Renal cortical epithelial cell (primary cell): Measurements from ENCODE around the gene CORO1C. TPM values are rescaled to one million over a fixed set of nuclear protein-coding genes. Genes with fewer than 3 reads are reported as not detected.
A peak's percentile ranks its signal among the peaks of the same experiment; 100 is the strongest.
"Not testable (repeated sequence)": the region's sequence is repeated elsewhere in the genome, so short reads cannot be mapped to it uniquely, and the experiment has no call there.

Experiments used
- DNase-seq: peaks from one replicate; pipeline ENCODE4 v3.0.0-alpha.2; 2011; ENCODE audit warnings: low read depth
- total RNA-seq: library from RNA; depleted of rRNA; stranded (reverse); fragments of >200 nt; gene quantifications from 2 replicates; pipeline ENCODE4 v1.2.3, GENCODE V29; 2014

CORO1C gene
- total RNA-seq, 1 donor from 2014 or later, result 235 TPM

- DNase-seq, result no peak
These were observed 95.9 kb downstream of the CORO1C start for GRCh38 chr12:108635201-108635996.

DNA sequence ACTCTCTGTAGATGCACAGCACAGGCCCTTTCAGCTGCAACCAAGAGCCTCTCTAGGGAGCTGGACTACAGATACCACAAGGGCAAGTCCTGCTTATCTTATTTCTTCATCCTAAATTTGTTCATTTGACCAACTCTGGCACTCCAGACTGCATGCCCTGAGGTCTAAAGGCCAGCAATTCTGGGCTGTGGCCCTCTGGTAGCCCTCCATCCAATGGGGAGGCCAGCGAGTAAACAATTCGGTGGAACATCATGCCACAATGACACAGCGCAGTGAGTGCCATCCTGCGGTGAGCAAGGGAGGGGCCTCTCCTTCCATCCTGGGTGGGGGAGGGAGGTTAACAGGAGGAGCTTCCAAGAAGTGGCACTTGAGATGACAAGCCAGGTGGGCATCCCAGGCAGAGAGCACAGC lies 97.0 kb downstream of the CORO1C start:
- DNase-seq, result no peak

- no peak for DNase-seq
These were observed 97.6 kb downstream of the CORO1C start, which contains the start of gene SELPLG for GRCh38 chr12:108633534-108634248. SELPLG (minus strand) TSS chr12:108633894; CDS start chr12:108624307, 9,587 bp downstream.

DNA sequence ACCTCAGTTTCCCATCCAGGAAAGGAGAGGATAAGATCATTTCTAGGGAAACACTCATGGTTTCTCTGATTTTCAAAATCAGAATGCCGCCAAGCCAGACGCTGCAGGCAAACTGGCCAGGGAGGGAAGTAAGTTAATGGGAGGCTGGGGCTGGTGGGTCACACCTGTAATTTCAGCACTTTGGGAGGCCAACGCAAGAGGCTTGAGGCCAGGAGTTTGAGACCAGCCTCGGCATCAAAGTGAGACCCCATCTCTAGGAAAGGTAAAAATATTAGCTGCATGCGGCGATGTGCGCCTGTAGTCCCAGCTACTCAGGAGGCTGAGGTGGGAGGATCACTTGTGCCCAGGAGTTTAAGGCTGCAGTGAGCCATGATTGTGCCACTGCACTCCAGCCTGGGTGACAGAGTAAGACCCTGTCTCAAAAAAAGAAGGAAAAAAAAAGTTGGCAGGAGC lies 98.2 kb downstream of the CORO1C start:
- no peak for DNase-seq

DNA sequence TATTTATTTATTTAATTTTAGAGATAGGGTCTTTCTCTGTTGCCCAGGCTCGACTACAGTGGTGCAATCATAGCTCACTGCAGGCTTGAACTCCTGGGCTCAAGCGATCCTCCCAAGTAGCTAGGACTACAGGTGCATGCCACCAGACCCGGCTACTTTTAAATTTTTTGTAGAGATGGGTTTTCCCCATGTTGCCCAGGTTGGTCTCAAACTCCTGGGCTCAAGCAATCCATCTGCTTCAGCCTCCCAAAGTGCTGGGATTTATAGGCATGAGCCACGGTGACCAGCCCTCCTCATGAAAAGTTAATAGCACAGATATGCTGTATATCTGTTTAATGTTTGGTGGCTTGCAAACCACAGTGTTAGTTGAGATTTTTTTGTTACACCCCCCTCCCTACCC lies 100.1 kb downstream of the CORO1C start:
- DNase-seq, result not testable (repeated sequence)

DNA sequence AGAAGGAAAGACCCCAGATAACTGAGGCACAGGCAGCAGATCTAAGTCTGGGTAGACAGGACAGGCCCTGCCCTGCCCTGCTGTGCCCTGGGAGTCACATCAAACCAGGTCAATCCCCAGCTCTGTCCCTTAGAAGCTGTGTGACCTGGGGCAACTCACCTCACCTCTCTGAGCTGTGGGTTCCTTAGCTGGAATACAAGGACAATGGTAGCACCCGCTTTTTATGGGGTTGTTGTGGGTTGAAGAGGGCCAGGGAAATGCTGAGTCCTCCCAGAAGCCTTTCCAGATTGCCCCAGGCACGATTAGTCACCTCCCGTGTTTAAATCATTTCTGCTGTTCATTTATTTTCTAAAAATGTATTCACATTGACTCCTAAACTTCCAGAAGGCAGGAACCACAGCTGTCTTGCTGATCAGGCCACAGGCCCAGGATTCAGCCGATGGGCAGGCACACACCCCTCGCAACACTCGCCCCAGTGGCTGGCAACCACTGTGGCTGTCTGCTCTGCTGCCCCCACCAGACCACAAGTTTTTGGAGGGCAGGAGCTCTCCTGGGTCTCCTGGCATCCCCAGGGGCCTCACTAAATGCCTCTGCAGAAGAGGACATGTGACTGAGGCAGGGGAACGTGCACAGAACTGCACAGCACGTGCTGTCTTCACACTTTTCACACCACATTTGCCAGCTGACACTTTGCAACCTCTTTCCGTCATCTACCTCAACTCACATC lies 100.7 kb downstream of the CORO1C start:
- DNase-seq, result peak; percentile 57

DNA sequence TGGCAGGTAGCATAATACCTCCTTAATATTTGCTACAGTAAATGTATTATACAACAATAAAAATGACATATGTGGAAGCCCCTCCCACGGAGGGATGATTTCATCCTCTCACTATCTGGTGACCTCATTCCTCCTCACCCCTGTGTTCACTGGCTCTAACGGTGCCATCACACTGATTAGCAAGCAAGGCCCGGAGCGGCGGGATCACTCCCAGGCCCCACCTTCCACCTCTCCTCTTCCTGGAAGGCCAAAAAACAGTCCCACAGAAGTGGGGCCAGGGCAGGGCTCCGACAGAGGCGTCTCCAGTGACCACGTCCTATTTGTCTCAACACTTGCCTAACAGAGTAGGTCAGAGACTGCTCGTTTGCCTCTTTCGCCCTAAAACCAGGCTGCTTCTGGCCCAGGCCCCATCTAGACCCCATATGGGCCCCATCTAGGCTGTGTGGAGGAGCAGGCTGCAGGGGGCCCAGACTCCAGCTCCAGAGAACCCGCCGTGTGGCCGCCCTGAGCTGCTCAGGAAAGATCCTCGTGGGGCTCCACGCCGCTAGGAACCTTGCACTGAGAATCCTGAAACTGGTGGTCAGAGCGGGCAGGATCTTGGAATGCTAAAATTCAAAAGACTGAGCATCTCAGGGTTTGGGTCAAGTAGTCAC lies 101.4 kb downstream of the CORO1C start:
- peak; percentile 58 for DNase-seq

GRCh38 chr12:108629151-108629550 lies 102.2 kb downstream of the CORO1C start:
- no peak for DNase-seq

DNA sequence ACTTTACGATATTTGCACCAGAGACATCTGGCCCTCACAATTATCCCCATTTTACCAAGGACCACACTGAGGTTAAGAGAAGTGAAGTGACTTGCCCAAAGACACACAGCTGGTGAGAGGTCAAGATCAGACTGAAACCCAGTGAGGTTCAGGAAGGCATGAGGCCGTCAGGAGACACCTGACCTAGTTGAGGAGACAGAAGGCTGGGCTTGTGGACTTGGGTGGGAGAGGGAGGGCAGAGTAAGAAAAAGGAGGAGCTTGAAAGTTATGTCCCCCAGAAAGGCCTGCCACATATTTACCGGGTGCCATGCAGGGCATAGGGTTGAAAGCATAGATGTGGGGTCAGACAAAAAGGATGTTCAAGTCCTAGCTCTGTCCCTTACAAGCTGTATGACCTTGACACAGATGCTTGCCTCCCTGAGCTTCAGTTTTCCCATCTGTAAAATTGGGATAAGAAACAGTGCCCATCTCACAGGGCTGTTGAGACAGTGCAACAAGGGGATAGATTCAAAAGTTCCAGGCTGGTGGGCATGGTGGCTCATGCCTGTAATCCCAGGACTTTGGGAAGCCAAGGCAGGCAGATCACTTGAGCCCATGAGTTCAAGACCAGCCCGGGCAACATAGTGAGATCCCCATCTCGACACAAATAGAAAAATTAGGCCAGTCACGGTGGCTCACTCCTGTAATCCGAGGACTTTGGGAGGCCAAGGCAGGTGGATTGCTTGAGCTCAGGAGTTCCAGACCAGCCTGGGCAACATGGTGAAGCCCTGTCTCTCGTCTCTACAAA lies 104.0 kb downstream of the CORO1C start:
- DNase-seq, result no peak

- DNase-seq, result no peak
These were observed 106.1 kb downstream of the CORO1C start for GRCh38 chr12:108625228-108625627.

DNA sequence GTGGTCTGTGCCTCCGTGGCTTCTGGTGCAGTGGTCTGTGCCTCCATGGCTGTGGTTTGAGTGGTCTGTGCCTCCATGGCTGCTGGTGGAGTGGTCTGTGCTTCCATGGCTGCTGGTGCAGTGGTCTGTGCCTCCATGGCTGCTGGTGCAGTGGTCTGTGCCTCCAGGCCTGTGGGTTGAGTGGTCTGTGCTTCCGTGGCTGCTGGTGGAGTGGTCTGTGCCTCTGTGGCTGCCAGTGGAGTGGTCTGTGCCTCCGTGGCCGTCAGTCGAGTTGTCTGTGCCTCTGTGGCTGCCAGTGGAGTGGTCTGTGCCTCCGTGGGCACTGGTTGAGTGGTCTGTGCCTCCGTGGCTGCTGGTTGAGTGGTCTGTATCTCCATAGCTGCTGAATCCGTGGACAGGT lies 107.7 kb downstream of the CORO1C start:
- DNase-seq, result no peak

DNA sequence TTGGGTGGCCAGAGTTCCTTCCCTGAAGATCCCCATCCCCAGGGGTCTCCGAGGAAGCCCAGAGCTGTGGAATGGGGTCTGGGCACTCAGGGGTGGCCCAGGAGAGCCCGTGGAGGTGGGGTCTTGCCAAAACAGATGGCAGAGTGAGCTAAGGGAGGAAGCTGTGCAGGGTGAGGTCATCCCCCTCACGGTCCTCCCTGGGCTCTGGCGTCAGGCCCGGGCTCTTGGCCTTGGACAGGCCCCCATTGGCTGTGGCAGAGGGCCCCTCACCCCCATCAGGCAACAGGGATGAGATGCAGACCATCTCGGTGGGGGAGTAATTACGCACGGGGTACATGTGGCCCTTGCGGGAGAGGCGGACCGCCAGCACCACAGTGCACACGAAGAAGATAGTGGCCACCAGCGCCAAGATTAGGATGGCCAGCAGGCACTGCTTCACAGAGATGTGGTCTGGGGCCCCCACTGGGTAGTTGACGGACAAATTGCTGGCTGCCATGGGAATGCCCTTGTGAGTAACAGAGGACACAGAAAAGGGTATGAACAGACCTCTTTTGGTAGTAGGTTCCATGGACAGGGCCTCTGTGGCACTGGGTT lies 108.3 kb downstream of the CORO1C start:
- DNase-seq, result no peak

GRCh38 chr12:108622421-108622820 lies 108.9 kb downstream of the CORO1C start:
- peak; percentile 69 for DNase-seq

DNA sequence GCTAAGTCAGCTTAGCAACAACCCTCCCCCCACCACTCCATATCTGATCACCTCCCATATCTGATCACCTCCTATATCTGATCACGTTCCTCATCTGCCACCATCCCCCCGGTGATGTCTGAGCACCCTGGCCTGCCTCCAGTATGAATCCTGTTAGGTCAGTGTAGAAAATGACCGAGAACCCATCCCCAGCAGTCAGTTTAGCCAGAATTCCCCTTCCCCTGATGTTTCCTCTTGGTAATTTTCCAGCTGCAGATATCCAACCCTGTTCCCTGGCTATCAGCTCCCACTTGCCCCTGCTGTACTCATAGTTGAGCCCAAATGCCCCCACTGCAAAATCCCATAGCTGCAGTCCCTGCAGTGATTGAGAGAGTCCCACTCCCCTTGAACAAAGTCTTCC lies 110.2 kb downstream of the CORO1C start:
- no peak for DNase-seq

- peak; percentile 74 for DNase-seq
These were observed 111.0 kb downstream of the CORO1C start for GRCh38 chr12:108620236-108620879.

GRCh38 chr12:108619369-108620160 lies 111.8 kb downstream of the CORO1C start:
- DNase-seq, result no peak

- not testable (repeated sequence) for DNase-seq
These were observed 112.4 kb downstream of the CORO1C start for GRCh38 chr12:108618953-108619274.

DNA sequence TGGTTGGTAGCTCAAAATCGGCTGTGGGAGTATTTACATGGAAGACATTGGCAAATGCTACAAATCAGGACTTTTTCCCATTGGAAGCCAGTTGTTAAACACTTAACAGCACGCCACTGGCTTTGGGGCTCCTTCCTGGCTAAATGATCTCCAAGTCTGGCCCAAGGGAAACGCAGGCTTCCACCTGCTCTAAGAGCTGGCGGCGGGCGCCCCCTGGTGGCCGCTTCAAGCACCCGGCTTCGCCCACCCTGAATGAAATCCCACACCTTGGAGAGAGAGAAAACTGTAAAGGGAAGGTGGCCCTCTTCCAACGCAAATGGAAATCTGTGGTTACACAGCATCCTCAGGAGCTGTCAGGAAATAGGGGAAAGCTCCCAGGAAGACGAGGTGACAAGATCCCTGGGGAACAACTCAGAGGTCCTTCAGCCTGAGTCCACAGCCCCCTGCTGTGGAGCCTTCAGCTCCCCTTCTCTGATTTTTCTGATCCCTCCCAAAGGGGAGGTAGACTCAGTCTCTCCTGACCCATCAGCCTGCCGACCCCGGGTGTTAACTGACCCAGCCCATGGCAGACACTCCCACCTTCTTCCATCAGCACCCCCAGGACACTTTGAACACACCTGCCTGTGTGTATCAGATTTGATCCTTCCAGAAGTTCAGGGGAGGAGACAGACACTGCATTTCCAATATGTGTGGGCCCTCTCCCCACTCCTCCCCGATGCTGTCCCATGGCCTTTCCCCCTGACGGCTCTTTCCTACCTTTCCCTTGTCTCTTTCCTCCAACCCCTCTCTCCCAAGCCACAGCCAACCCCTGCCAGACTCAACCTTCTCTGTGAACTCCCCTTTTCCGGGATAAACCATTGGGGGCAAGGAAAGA lies 113.0 kb downstream of the CORO1C start:
- peak; percentile 63 for DNase-seq
